K562 (cell line): ENCODE measurements around the gene YPEL4. TPM values are rescaled to one million over a fixed set of nuclear protein-coding genes. Genes with fewer than 3 reads are reported as not detected.

Source experiments
- ATAC-seq: fragments of 200-7000 bp; cut with Tn5 transposase; 3 replicates; pipeline ENCODE4 v1.9.1; 2020; ENCODE audit warnings: moderate library complexity
- BruUV-seq: library from RNA; stranded (reverse); fragments of 400-500 nt; replicated peaks from 2 replicates; lab custom pipeline; 2021; lab: Mats Ljungman, UMichigan
- CTCF ChIA-PET: fragments of 300-600 bp; formaldehyde crosslinking; extraction: SDS; loops from one replicate; lab custom pipeline; 2021; ENCODE audit warnings: low intra/inter-chr PET ratio; lab: Yijun Ruan, JAX
- POLR2A ChIA-PET: fragments of 300-600, 350-650 bp; sonication (Branson Sonifier 250); formaldehyde crosslinking; extraction: SDS; loops from one replicate; lab custom pipeline; 2021; ENCODE audit warnings: antibody characterized with exemption, inconsistent platforms; lab: Yijun Ruan, JAX
- DNase-seq, 4 experiments: peaks; one replicate each; pipeline versions ENCODE4 v3.0.0 to v3.0.0-alpha.2; 2011 to 2018; ENCODE audit warnings: low spot score in 3 of 4, mixed read lengths in 3 of 4; ENCODE audit errors: extremely low read depth in 1 of 4
- FAIRE-seq: peaks from 2 replicates; lab custom pipeline; 2011; peaks lifted over from hg19 to GRCh38; lab: Jason Lieb, UNC
- H2AFZ ChIP-seq: 2 replicates; pipeline ENCODE4 v1.6.0; 2011; ENCODE audit warnings: low read depth, low read length, control low read depth, inconsistent platforms
- H3K27ac ChIP-seq: fragments of 200-600 bp; 3 replicates; pipeline ENCODE4 v1.8.0; 2011; ENCODE audit warnings: low read depth, mild to moderate bottlenecking, control low read depth, inconsistent platforms, low read length, moderate library complexity, mixed read lengths; ENCODE audit errors: extremely low read depth
- H3K27me3 ChIP-seq, 2 experiments: fragments of 300-600 bp in 1 of 2; 2 replicates in 1 of 2; 3 replicates in 1 of 2; pipeline versions ENCODE4 v1.6.0 to v1.8.0; 2011; ENCODE audit warnings: inconsistent platforms in 2 of 2, low read length in 2 of 2, mild to moderate bottlenecking in 1 of 2, mixed read lengths in 1 of 2, moderate library complexity in 1 of 2; ENCODE audit not compliant: control insufficient read depth in 2 of 2, insufficient read depth in 2 of 2
- H3K36me3 ChIP-seq: fragments of 300-600 bp; 3 replicates; pipeline ENCODE4 v1.8.0; 2011; ENCODE audit warnings: mild to moderate bottlenecking, low read length, inconsistent platforms; ENCODE audit not compliant: control insufficient read depth, insufficient read depth
- H3K4me1 ChIP-seq, 2 experiments: fragments of 200-600 bp in 1 of 2; replicated peaks in 1 of 2; 2 replicates in 1 of 2; 3 replicates in 1 of 2; pipeline versions ENCODE4 v1.5.1 to v1.8.0; 2011; ENCODE audit warnings: inconsistent platforms in 2 of 2, low read length in 2 of 2, mild to moderate bottlenecking in 1 of 2, mixed read lengths in 1 of 2, moderate library complexity in 1 of 2; ENCODE audit not compliant: control insufficient read depth in 2 of 2, insufficient read depth in 2 of 2
- H3K4me2 ChIP-seq: 2 replicates; pipeline ENCODE4 v1.6.1; 2011; ENCODE audit warnings: low read length, control low read depth, inconsistent platforms, mixed read lengths; ENCODE audit not compliant: insufficient read depth
- H3K4me3 ChIP-seq: fragments of 200-600 bp; sonication (generic), shearing (Covaris generic); 2 replicates; pipeline ENCODE4 v1.5.1; 2016; ENCODE audit warnings: control low read depth, inconsistent platforms
- H3K79me2 ChIP-seq: fragments of 200-600 bp; 3 replicates; pipeline ENCODE4 v1.8.0; 2011; ENCODE audit warnings: low read length, inconsistent platforms; ENCODE audit not compliant: control insufficient read depth, insufficient read depth
- H3K9ac ChIP-seq, 2 experiments: 2 replicates each; pipeline versions ENCODE4 v1.6.0 to v1.6.1; 2011; ENCODE audit warnings: low read depth in 2 of 2, low read length in 2 of 2, control low read depth in 1 of 2, inconsistent platforms in 1 of 2, mild to moderate bottlenecking in 1 of 2, mixed read lengths in 1 of 2; ENCODE audit not compliant: insufficient read depth in 1 of 2
- H3K9me1 ChIP-seq: one replicate; pipeline ENCODE4 v1.6.0; 2011; ENCODE audit warnings: inconsistent platforms, mild to moderate bottlenecking, low read length, moderate library complexity; ENCODE audit not compliant: control insufficient read depth, insufficient read depth
- H3K9me3 ChIP-seq: replicated peaks from 2 replicates; pipeline ENCODE4 v1.5.1; 2011; ENCODE audit warnings: low read depth, low read length, inconsistent platforms; ENCODE audit not compliant: control insufficient read depth, insufficient read depth
- H4K20me1 ChIP-seq: replicated peaks from 2 replicates; pipeline ENCODE4 v1.6.1; 2011; ENCODE audit warnings: low read length, inconsistent platforms, mixed read lengths; ENCODE audit not compliant: control insufficient read depth, insufficient read depth
- ELF2 ChIP-seq: fragments of 250-450 bp; sonication (Bioruptor Pico); IDR thresholded peaks from 2 replicates; pipeline ENCODE4 v1.5.0; 2021; ENCODE audit warnings: mild to moderate bottlenecking
- GTF2B ChIP-seq: IDR thresholded peaks from 2 replicates; pipeline ENCODE4 v1.6.1; 2011; ENCODE audit not compliant: insufficient read length; ENCODE audit errors: extremely low read depth
- HOXB6 ChIP-seq: fragments of 250-450 bp; sonication (Bioruptor Pico); IDR thresholded peaks from 2 replicates; pipeline ENCODE4 v1.5.1; 2022; ENCODE audit warnings: mild to moderate bottlenecking, borderline replicate concordance
- MGA ChIP-seq: fragments of 450-650 bp; IDR thresholded peaks from 2 replicates; pipeline ENCODE4 v1.6.1; 2016; ENCODE audit warnings: mild to moderate bottlenecking, moderate library complexity
- ZMIZ1 ChIP-seq, 2 experiments: fragments of 150-350 bp in 1 of 2; IDR thresholded peaks; 2 replicates each; pipeline ENCODE4 v1.6.1; 2012 to 2016; ENCODE audit warnings: low read depth in 2 of 2, low read length in 2 of 2, mild to moderate bottlenecking in 1 of 2, moderate library complexity in 1 of 2
- ZNF324 ChIP-seq: fragments of 250-450 bp; sonication (Bioruptor Pico); IDR thresholded peaks from 2 replicates; pipeline ENCODE4 v1.4.0; 2020; ENCODE audit warnings: mild to moderate bottlenecking
- WGBS: fragments of 100-300 bp; shearing (Covaris generic); methylation state at CpG from one replicate; pipeline ENCODE4 v1.1.6; 2016; ENCODE audit warnings: low coverage, mixed read lengths; ENCODE audit not compliant: insufficient coverage; ENCODE audit errors: missing lambda C conversion rate; 5-methylcytosine and 5-hydroxymethylcytosine counted together
- in situ Hi-C: fragments of 300-500 bp; cut with MboI; formaldehyde crosslinking; loops from 4 replicates; pipeline ENCODE4 v1.15.0; 2018; ENCODE audit warnings: inconsistent platforms, mixed read lengths
- intact Hi-C: fragments of 100-400 bp; cut with micrococcal nuclease; formaldehyde crosslinking; loops from 2 replicates; pipeline ENCODE4 v1.14.2; 2022
- polyA plus RNA-seq, 8 experiments: library from polyadenylated mRNA; depleted of rRNA in 4 of 8; stranded (reverse) in 5 of 8; unstranded in 3 of 8; fragments of >200 nt; fragmentation: Nextera tagmentation in 2 of 8; fragmentation: Illumina TruSeq in 1 of 8; extraction: Ambion mirVana in 2 of 8; extraction: Trizol in 1 of 8; gene quantifications; 2 replicates each; pipeline versions ENCODE4 v1.2.1 to v1.2.3, GENCODE V29; 2011 to 2014; ENCODE audit warnings: inconsistent platforms in 1 of 8, missing spikeins in 1 of 8
- total RNA-seq, 7 experiments: library from RNA; depleted of rRNA in 6 of 7; stranded (reverse); fragments of >200 nt in 6 of 7; fragmentation: Illumina TruSeq in 2 of 7; extraction: Trizol in 2 of 7; gene quantifications; 2 replicates each; pipeline versions ENCODE4 v1.2.1 to v1.2.3, GENCODE V29; 2011 to 2021; ENCODE audit warnings: low replicate concordance in 1 of 7

Gene YPEL4
- total and polyA plus RNA-seq, 9 of the 15 experiments (the other 6 are each of a cell fraction or from before 2014, with no cell fraction given) = 0.07 to 1.4 (median 0.40) TPM; not detected in 2

- in situ Hi-C loops (no loop called here), intact Hi-C loops (no loop called here)
- Histone ChIP-seq H4K20me1 (no peaks in the 10 kb centered on the region), H2AFZ (no peak overlapping the region), H3K4me1 (peaks cover 6 to 17% of the 10 kb centered on the region in 2 experiments; a peak in 3 of 5 replicates), H3K36me3 (no peaks in the 10 kb centered on the region), H3K79me2 (no peaks in the 10 kb centered on the region), H3K4me3 (no peak overlapping the region), H3K4me2 (no peak overlapping the region), H3K9ac (no peak overlapping the region), H3K27me3 (peaks cover 2 to 12% of the 10 kb centered on the region in 2 experiments; a peak in 3 of 5 replicates), H3K27ac (no peak overlapping the region), H3K9me3 (no peaks in the 10 kb centered on the region), H3K9me1 (no peaks in the 10 kb centered on the region)
- BruUV-seq = no TSS peak
- 76% methylated on average over 14 of the region's 18 CpGs for WGBS
- ATAC-seq (no peak), FAIRE-seq (no peak), DNase-seq (no peak)
- ChIA-PET CTCF (no interaction called here), POLR2A (interaction anchor here (0.5 to 1.3 kb wide), 3 partner anchors 163 to 268 kb away, joined by 3 read pairs; no protein-coding TSS in a partner anchor)
- TF ChIP-seq ZMIZ1 (IDR thresholded peaks at IDR 0.05; ENCODE audit: low read depth in 2 of 2, low read length in 2 of 2) (no peak), ELF2 (CRISPR knock-in tag) (no peak), ZNF324 (CRISPR knock-in tag) (no peak), HOXB6 (CRISPR knock-in tag) (no peak), GTF2B (no peak), MGA (no peak)
Observed at GRCh38 chr11:57637626-57638004, 12.1 kb downstream of the YPEL4 start.
